ENCODE measurements around the gene SERINC4.
"Not testable (repeated sequence)": the region's sequence is repeated elsewhere in the genome, so short reads cannot be mapped to it uniquely, and the experiment has no call there.

SERINC4 gene

DNA sequence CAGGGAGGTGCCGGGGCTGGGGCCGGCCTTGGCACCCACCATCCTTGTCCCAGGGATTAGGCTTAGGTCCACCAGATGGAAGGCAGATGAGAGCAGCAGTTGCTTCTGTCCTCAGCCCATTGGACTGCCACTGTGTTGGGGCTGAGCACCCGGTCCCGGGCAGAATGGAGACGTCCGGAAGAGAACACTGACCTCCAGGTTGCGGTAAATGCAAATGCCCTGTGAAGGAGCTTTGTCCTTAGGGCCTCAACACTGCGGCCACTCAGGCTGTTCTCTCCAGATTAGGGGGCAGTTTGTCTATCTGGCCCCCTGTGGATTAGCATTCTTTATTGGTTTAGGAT is at the start of gene SERINC4:
SERINC4 (minus strand) TSS at position 276 of the 341 bp plus-strand sequence; CDS start at position 42, 234 bp downstream.
- no peak for DNase-seq (ENCODE audit: low read depth)

DNA sequence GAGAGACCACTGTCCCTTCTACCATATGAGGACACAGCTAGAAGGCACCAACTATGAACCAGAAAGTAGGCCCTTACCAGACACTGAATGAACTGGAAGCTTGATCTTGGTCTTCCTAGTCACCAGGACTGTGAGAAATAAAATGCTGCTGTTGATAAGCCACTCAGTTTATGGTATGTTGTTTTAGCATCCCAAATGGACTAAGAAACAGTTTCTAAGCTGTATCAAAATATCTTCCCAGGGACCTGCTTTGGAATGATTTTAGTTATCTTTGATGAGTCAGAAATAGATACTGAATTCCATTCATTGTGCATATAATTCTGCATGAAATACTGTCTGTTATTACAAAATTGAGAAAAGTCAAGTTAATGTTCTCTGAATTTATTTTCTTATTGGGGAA is 45.4 kb upstream of the SERINC4 start:
- no peak for DNase-seq (ENCODE audit: low read depth)

DNA sequence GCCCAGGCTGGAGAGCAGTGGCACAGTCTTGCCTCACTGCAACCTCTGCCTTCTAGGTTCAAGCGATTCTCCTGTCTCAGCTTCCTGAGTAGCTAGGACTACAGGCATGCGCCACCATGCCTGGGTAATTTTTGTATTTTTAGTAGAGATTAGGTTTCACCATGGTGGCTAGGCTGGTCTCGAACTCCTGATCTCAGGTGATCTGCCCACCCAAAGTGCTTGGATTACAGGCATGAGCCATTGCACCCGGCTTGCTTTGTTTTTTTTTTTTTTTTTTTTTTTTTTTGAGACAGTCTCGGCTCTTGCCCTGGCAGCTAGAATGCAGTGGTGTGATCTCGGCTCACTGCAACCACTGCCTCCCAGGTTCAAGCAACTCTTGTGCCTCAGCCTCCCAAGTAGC is 32.5 kb upstream of the SERINC4 start:
- DNase-seq (ENCODE audit: low read depth), result not testable (repeated sequence)

- DNase-seq (ENCODE audit: low read depth), result not testable (repeated sequence)
These were observed 31.6 kb upstream of the SERINC4 start for GRCh38 chr15:43831519-43832052.

DNA sequence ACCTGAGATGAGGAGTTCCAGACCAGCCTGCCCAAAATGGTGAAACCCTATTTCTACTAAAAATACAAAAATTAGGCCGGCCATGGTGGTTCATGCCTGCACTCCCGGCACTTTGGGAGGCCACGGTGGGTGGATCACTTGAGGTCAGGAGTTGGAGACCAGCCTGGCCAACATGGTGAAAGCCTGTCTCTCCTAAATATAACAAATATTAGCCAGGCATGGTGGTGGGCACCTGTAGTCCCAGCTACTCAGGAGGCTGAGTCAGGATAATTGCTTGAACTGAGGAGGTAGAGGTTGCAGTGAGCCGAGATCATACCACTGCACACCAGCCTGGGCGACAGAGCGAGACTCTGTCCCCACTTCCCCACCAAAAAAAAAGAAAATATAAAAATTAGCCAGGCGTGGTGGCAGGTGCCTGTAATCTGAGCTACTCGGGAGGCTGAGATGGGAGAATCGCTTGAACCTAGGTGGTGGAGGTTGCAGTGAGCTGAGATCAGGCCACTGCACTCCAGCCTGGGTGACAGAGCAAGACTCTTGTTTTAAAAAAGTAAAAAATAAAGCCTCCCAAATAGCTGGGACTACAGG is 30.8 kb upstream of the SERINC4 start:
- not testable (repeated sequence) for DNase-seq (ENCODE audit: low read depth)

DNA sequence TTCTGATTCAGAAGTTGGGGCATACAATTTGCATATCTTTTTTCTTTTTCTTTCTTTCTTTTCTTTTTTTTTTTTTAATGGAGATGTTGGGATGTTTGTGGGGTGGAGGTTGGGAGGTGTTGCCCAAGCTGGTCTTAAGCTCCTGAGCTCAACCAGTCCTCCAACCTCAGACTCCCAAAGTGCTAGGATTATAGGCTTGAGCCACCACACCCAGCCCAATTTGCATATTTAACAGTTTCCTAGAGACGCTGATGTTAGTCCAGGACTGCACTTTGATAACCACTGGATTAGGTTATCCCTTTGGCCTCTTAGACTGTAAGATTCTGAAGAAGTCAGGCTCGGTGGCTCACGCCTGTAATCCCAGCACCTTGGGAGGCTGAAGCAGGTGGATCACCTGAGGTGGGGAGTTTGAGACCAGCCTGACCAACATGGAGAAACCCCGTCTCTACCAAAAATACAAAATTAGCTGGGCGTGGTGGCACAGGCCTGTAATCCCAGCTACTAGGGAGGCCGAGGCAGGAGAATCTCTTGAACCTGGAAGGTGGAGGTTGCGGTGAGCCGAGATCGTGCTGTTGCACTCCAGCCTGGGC is 30.0 kb upstream of the SERINC4 start:
- not testable (repeated sequence) for DNase-seq (ENCODE audit: low read depth)

GRCh38 chr15:43828061-43828657 is 28.1 kb upstream of the SERINC4 start:
- DNase-seq (ENCODE audit: low read depth), result no peak

- no peak for DNase-seq (ENCODE audit: low read depth)
These were observed 26.7 kb upstream of the SERINC4 start, which contains the start of gene WDR76 for GRCh38 chr15:43826508-43827341. TSS of gene WDR76 (plus strand) at chr15:43827002. CDS start at chr15:43827033, 31 bp downstream.

DNA sequence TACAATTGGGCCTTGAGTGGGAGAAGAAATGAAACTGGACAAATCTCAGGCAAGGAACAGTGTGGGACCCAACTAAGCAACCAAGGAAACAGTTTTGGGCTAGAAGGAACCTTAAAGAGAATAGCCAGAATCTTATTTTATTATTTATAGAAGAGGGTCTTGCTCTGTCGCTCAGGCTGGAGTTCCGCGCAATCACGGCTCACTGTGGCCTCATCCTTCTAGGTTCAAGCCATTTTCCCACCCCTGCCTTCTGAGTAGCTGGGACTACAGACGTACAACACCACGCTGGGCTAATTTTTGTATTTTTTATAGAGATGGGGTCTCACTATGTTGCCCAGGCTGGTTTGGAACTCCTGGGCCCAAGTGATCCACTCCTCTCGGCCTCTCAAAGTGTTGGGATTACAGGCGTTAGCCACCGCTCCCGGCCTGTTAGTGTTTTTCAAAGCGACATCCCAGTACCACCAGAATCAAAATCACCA is 26.0 kb upstream of the SERINC4 start:
- no peak for DNase-seq (ENCODE audit: low read depth)

DNA sequence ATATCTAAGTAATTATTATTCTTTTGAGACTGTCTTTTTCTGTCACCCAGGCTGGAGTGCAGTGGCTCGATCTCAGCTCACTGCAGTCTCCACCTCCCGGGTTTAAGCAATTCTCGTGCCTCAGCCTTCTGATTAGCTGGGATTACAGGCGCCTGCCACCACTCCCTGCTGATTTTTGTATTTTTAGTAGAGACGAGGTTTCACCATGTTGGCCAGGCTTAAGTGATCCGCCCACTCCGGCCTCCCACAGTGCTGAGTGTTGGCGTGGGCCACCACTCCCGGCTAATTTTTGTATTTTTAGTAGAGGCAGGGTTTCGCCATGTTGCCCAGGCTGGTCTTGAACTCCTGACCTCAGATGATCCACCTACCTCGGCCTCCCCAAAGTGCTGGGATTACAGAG is 25.3 kb upstream of the SERINC4 start:
- not testable (repeated sequence) for DNase-seq (ENCODE audit: low read depth)

GRCh38 chr15:43824302-43825246 is 24.6 kb upstream of the SERINC4 start, which contains the start of gene MFAP1:
TSS of gene MFAP1 (minus strand) at chr15:43824690. CDS start at chr15:43824569, 121 bp downstream.
- peak; percentile 88 for DNase-seq (ENCODE audit: low read depth)

- no peak for DNase-seq (ENCODE audit: low read depth)
These were observed 21.5 kb upstream of the SERINC4 start for GRCh38 chr15:43821505-43821904.

- not testable (repeated sequence) for DNase-seq (ENCODE audit: low read depth)
These were observed 15.0 kb upstream of the SERINC4 start for GRCh38 chr15:43815064-43815463.

GRCh38 chr15:43808960-43809678 is 9.1 kb upstream of the SERINC4 start:
- DNase-seq (ENCODE audit: low read depth), result no peak

- no peak for DNase-seq (ENCODE audit: low read depth)
These were observed 8.5 kb upstream of the SERINC4 start for GRCh38 chr15:43808435-43808950.

GRCh38 chr15:43802676-43803075 is 2.7 kb upstream of the SERINC4 start:
- DNase-seq (ENCODE audit: low read depth), result not testable (repeated sequence)

DNA sequence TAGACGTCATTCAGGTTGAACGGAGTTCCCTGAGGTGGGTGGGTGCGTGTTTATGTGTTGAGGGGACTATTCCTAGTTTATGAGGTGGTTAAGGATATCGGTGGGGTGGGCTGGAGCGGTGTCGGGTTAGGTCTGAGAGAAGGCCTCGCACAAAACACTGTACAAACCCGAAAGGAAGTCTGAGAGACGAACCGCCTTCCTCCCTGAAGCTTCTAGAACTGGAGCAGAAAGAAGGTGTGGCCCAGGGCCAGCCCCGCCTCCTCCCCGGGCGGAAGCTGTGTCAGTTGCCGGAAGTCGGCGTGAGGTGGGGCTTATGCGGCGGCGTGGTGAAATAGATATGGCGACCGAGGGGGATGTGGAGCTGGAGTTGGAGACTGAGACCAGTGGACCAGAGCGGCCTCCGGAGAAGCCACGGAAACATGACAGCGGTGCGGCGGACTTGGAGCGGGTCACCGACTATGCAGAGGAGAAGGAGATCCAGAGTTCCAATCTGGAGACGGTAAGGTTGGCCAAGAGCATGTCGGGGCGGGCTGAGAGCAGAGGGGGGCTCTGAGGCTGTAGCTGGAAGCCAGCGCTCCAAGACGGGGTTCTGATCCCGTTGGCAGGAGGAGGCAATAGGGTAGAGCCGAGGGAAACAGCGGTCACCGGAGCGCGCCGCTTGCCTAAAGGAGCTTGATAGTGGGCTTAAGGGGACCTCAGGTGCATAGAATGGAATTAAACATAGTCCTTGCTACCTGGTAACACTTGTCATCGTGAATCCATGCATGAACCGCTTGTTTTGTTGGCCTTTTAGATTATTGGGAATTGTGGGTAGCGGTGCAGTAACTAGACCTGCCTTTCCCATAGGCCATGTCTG is 494 bp upstream of the SERINC4 start, which contains the start of gene HYPK:
HYPK (plus strand) TSS at position 314 of the 856 bp plus-strand sequence; CDS start at position 338, 24 bp downstream.
- no peak for DNase-seq (ENCODE audit: low read depth)

- DNase-seq (ENCODE audit: low read depth), result no peak
These were observed 643 bp downstream of the SERINC4 start for GRCh38 chr15:43799209-43799944.

All from non-pigmented ciliary epithelial cell (primary cell).